HG03571 (cell line): Measurements from ENCODE around the gene ABCB6.

Experiments used
- ATAC-seq: cut with Tn5 transposase; IDR thresholded peaks from one replicate; pipeline ENCODE4 v1.9.1; 2021; ENCODE audit not compliant: unreplicated experiment

The ABCB6 gene

DNA sequence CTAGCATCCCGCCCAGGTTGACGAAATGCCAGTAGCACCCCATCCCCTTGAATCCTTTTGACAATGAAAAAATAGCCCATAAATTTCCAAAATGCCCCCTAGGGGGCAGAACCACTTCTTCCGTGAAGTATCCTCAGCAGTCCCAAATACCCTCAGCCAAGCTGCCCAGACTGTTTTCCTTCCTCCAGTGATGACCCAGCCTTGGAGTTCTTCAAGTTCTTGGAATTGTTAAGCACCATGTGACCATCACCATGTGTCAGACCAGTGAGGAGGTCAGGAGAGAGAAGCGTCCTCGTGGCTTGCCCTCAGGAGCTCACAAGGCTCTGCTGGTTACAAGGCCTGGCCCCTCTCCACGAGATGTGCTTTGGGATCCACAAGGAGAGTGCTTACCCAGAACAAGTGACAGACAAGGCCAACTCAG, 47.5 kb downstream of the ABCB6 start:
- ATAC-seq = no peak

DNA sequence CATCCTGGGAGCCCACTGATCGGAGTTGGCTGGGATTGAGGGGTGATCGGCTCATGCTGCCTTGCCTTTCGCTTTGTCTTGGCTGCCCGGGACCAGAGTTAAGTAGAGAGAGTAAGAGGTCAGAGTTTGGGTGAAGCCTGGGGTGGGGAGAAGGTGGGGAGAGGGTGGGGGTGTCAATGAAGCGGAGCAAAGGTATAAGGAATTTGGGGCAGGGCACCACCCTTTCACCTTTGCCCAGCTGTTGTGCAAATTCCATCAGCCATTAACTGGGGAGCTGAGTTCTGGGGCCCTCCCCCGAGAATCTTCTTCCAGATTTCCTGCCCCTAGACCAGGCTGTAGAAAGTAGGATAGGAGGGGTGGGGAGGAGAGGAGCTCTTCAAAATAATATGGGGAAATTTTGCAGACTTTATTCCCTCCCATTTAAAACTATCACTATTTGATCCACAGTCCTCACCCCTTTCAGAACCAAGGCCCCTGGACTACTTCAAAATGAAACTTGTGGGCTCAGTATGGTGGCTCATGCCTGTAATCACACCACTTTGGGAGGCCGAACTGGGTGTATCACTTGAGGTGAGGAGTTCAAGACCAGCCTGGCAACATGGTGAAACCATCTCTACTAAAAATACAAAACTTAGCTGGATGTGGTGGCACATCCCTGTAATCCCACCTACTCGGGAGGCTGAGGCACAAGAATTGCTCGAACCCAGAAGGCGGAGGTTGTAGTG, 48.7 kb downstream of the ABCB6 start, which contains the start of gene SLC23A3:
Gene SLC23A3, minus strand, starts transcription at position 100 of the 725 bp plus-strand sequence. Its CDS starts 45 bp downstream, at position 55.
- no peak for ATAC-seq

- no peak for ATAC-seq
Measured at GRCh38 chr2:219168932-219169331, 49.8 kb downstream of the ABCB6 start.

DNA sequence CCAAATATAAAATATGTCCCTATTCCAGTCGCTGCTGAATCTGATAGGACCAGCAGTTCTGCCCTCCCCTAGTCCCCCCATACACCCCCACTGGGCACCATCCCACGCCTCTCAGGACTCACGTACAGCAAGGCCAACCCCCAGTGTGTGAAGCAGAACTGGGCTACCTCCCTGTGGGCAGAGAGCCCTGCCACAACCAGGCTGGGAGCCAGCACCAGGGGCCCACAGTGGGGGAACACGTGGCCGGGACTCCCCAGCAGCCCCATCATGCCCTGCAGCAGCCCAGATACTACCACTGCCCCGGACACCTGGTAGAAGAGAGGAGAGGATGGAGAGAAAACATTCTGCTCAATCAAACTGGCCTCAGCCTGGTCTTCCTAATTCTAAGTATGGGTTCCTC, 50.2 kb downstream of the ABCB6 start:
- ATAC-seq = no peak

GRCh38 chr2:219167997-219168396, 50.8 kb downstream of the ABCB6 start:
- no peak for ATAC-seq

GRCh38 chr2:219165058-219165911, 53.5 kb downstream of the ABCB6 start:
- ATAC-seq = no peak

DNA sequence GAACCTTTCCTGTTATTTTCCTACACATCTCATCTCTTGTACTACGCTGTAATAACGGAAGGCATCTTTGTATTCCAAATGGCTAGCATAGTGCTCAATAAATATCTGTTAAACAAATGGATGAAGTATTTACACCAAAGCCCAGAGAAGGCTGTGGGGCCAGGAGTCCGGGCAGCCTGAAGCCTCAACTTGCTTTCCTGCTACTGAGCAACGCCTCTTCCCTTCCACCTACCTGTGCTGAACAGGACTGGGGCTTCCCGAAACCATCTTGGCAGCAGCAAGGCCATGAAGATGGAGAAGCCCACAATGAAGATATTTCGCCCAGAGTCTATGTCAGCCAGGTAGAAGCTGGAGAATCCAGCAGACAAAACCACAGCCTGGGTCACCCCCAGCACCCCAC, 55.6 kb downstream of the ABCB6 start:
- ATAC-seq = no peak

DNA sequence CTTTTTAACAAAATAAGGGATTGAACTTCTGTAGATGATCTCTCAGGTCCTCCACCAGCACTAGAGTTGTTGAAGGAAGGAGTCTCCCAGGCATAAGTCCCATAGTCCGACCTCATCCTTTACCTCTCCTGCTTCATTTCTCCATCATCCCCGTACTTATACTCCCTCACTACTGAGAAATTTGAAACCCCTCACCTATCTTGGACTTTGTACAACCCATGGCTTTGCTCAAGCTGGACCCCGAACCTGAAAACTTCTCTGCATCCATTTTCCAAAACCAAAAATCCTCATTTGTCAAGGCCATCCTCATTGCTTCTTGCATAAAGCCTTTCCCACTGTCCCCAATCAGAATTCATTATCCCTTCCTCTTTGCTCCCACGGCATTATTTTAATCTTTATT, 57.7 kb downstream of the ABCB6 start:
- ATAC-seq = no peak

GRCh38 chr2:219160186-219161017, 58.4 kb downstream of the ABCB6 start, which contains the start of gene NHEJ1:
Gene NHEJ1 (minus strand): TSS chr2:219160815. CDS start chr2:219158362, 2,453 bp downstream.
- ATAC-seq = peak; percentile 85
